Osteoblast (primary cell): ENCODE measurements around the gene CRYBA1. TPM values are rescaled to one million over a fixed set of nuclear protein-coding genes. Genes with fewer than 3 reads are reported as not detected.
A peak's percentile ranks its signal among the peaks of the same experiment; 100 is the strongest.

Source experiments
- DNase-seq: peaks from one replicate; pipeline ENCODE4 v3.0.0; 2011; ENCODE audit warnings: low spot score, mixed read lengths; ENCODE audit not compliant: insufficient read length; ENCODE audit errors: missing footprints
- H2AFZ ChIP-seq: 2 replicates; pipeline ENCODE4 v1.6.0; 2011; ENCODE audit warnings: mild to moderate bottlenecking, low read length
- H3K27ac ChIP-seq: 2 replicates; pipeline ENCODE4 v1.5.1; 2011; ENCODE audit warnings: mild to moderate bottlenecking, low read depth, low read length, moderate library complexity
- H3K27me3 ChIP-seq: 2 replicates; pipeline ENCODE4 v1.6.0; 2012; ENCODE audit warnings: mild to moderate bottlenecking, control low read depth, inconsistent platforms, low read length, moderate library complexity; ENCODE audit not compliant: insufficient read depth
- H3K36me3 ChIP-seq: 2 replicates; pipeline ENCODE4 v1.5.1; 2011; ENCODE audit warnings: mild to moderate bottlenecking, low read length, control low read depth, moderate library complexity; ENCODE audit not compliant: insufficient read depth
- H3K4me1 ChIP-seq: 2 replicates; pipeline ENCODE4 v1.5.1; 2011; ENCODE audit warnings: mild to moderate bottlenecking, low read length, control low read depth, moderate library complexity; ENCODE audit not compliant: insufficient read depth
- H3K4me2 ChIP-seq: 2 replicates; pipeline ENCODE4 v1.6.0; 2011; ENCODE audit warnings: mild to moderate bottlenecking, low read length; ENCODE audit not compliant: insufficient read depth
- H3K4me3 ChIP-seq: fragments of 200-600 bp; sonication (generic); 3 replicates; pipeline ENCODE4 v1.5.1; 2012; ENCODE audit warnings: mild to moderate bottlenecking, low read length, inconsistent platforms; ENCODE audit not compliant: insufficient read depth
- H3K79me2 ChIP-seq: 2 replicates; pipeline ENCODE4 v1.6.0; 2012; ENCODE audit warnings: mild to moderate bottlenecking, low read length, control low read depth, inconsistent platforms; ENCODE audit not compliant: insufficient read depth
- H3K9me3 ChIP-seq: 2 replicates; pipeline ENCODE4 v1.5.1; 2011; ENCODE audit warnings: low read depth, low read length, control low read depth
- H4K20me1 ChIP-seq: 2 replicates; pipeline ENCODE4 v1.6.0; 2012; ENCODE audit warnings: mild to moderate bottlenecking, low read length, control low read depth; ENCODE audit not compliant: insufficient read depth
- CTCF ChIP-seq: IDR thresholded peaks from 2 replicates; pipeline ENCODE4 v1.5.1; 2011; ENCODE audit warnings: mild to moderate bottlenecking, low read depth, low read length, moderate library complexity; ENCODE audit errors: extremely low read depth
- total RNA-seq: library from RNA; depleted of rRNA; stranded (reverse); fragments of >200 nt; gene quantifications from 2 replicates; pipeline ENCODE4 v1.2.3, GENCODE V29; 2012

Gene CRYBA1
- total RNA-seq, 1 donor = not detected

GRCh38 chr17:29292992-29293889 is 46.6 kb downstream of the CRYBA1 start:
- Histone ChIP-seq H4K20me1 (peaks cover 48% of the 10 kb centered on the region), H3K36me3 (peaks cover 16% of the 10 kb centered on the region), H3K9me3 (no peaks in the 10 kb centered on the region), H3K79me2 (peaks cover 53% of the 10 kb centered on the region), H3K4me3 (peak overlapping the region; percentile 98), H3K4me1 (peaks cover 25% of the 10 kb centered on the region), H3K4me2 (peak overlapping the region; percentile 78), H2AFZ (no peak overlapping the region), H3K27me3 (no peaks in the 10 kb centered on the region), H3K27ac (peak overlapping the region; percentile 79)
- DNase-seq = peak; percentile 94
- TF ChIP-seq CTCF = no peak

GRCh38 chr17:29293890-29294579 is 47.4 kb downstream of the CRYBA1 start, which contains the start of gene NUFIP2:
Gene NUFIP2 (minus strand): TSS chr17:29294148. CDS start chr17:29294059, 89 bp downstream.
- Histone ChIP-seq H3K79me2 (peaks cover 45% of the 10 kb centered on the region), H3K4me3 (peak within 1 kb of the TSS; percentile 98), H3K27me3 (no peaks in the 10 kb centered on the region), H3K4me2 (peak within 1 kb of the TSS; percentile 78), H4K20me1 (peaks cover 40% of the 10 kb centered on the region), H3K4me1 (peaks cover 25% of the 10 kb centered on the region), H3K36me3 (peaks cover 10% of the 10 kb centered on the region), H3K9me3 (no peaks in the 10 kb centered on the region), H3K27ac (peak within 1 kb of the TSS; percentile 79), H2AFZ (peak within 1 kb of the TSS; percentile 93)
- no peak for TF ChIP-seq CTCF
- peak; percentile 99 for DNase-seq

- Histone ChIP-seq H3K4me3 (peak overlapping the region; percentile 98), H3K36me3 (peaks cover 8% of the 10 kb centered on the region), H3K9me3 (no peaks in the 10 kb centered on the region), H2AFZ (peak overlapping the region; percentile 93), H4K20me1 (peaks cover 35% of the 10 kb centered on the region), H3K4me1 (peaks cover 23% of the 10 kb centered on the region), H3K27ac (peak overlapping the region; percentile 78), H3K27me3 (no peaks in the 10 kb centered on the region), H3K79me2 (peaks cover 40% of the 10 kb centered on the region), H3K4me2 (peak overlapping the region; percentile 74)
- DNase-seq = no peak
- TF ChIP-seq CTCF = no peak
Measured at GRCh38 chr17:29294580-29294900, 47.9 kb downstream of the CRYBA1 start.

- Histone ChIP-seq H3K27me3 (no peaks in the 10 kb centered on the region), H3K4me2 (no peak overlapping the region), H3K9me3 (no peaks in the 10 kb centered on the region), H3K79me2 (peaks cover 32% of the 10 kb centered on the region), H3K4me1 (peaks cover 16% of the 10 kb centered on the region), H3K36me3 (peaks cover 1% of the 10 kb centered on the region), H3K4me3 (no peak overlapping the region), H2AFZ (no peak overlapping the region), H4K20me1 (peaks cover 26% of the 10 kb centered on the region), H3K27ac (no peak overlapping the region)
- no peak for TF ChIP-seq CTCF
- DNase-seq = no peak
Measured at GRCh38 chr17:29295420-29295819, 48.8 kb downstream of the CRYBA1 start.
